ENCODE measurements around the gene CCSER2.

GRCh38 chr10:84375881-84376280, 47.5 kb downstream of the CCSER2 start:
- TF ChIP-seq CTCF (IDR thresholded peaks at IDR 0.05) (no peak), POLR2A (IDR thresholded peaks at IDR 0.05) (no peak)

Data from thyroid gland (tissue), 4 donors.